Lower leg skin (tissue), 3 donors: ENCODE data around the gene DMTF1.
"Not testable (repeated sequence)": the region's sequence is repeated elsewhere in the genome, so short reads cannot be mapped to it uniquely, and the experiment has no call there.

Experiments
- POLR2A ChIP-seq, 2 donors: fragments of 450-650 bp; IDR thresholded peaks; one replicate each; pipeline ENCODE4 v1.6.1; 2016 to 2017; ENCODE audit warnings: antibody characterized with exemption in 2 of 2, mild to moderate bottlenecking in 1 of 2, moderate library complexity in 1 of 2
- TF ChIP-seq, protein P1 (sequence below), 3 donors: fragments of 450-650 bp; IDR thresholded peaks; one replicate each; pipeline ENCODE4 v1.5.1; 2016; ENCODE audit warnings: antibody characterized with exemption in 3 of 3, mild to moderate bottlenecking in 3 of 3, moderate library complexity in 2 of 3

- TF ChIP-seq, protein P1, sequence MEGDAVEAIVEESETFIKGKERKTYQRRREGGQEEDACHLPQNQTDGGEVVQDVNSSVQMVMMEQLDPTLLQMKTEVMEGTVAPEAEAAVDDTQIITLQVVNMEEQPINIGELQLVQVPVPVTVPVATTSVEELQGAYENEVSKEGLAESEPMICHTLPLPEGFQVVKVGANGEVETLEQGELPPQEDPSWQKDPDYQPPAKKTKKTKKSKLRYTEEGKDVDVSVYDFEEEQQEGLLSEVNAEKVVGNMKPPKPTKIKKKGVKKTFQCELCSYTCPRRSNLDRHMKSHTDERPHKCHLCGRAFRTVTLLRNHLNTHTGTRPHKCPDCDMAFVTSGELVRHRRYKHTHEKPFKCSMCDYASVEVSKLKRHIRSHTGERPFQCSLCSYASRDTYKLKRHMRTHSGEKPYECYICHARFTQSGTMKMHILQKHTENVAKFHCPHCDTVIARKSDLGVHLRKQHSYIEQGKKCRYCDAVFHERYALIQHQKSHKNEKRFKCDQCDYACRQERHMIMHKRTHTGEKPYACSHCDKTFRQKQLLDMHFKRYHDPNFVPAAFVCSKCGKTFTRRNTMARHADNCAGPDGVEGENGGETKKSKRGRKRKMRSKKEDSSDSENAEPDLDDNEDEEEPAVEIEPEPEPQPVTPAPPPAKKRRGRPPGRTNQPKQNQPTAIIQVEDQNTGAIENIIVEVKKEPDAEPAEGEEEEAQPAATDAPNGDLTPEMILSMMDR (IDR thresholded peaks at IDR 0.05) = not testable (repeated sequence)
- not testable (repeated sequence) for TF ChIP-seq POLR2A (IDR thresholded peaks at IDR 0.05)
Observed at GRCh38 chr7:87115772-87116171, 36.5 kb upstream of the DMTF1 start.
